Retinal pigment epithelial cell (primary cell): ENCODE measurements around the gene TOP2A.

Experiments used
- DNase-seq: peaks from one replicate; pipeline ENCODE4 v3.0.0-alpha.2; 2010; ENCODE audit warnings: low read depth
- H3K4me3 ChIP-seq: 2 replicates; pipeline ENCODE4 v1.5.1; 2011; ENCODE audit warnings: mild to moderate bottlenecking, low read length, control low read depth, moderate library complexity
- TF ChIP-seq, protein P1 (sequence below): conservative IDR thresholded peaks from 2 replicates; pipeline ENCODE4 v1.5.1; 2011; ENCODE audit warnings: low read depth, low read length, control low read depth, inconsistent platforms

The TOP2A gene

GRCh38 chr17:40345161-40345993 is 72.3 kb downstream of the TOP2A start:
- no peak for DNase-seq
- peak overlapping the region; percentile 87 for H3K4me3 ChIP-seq
- TF ChIP-seq, protein P1, sequence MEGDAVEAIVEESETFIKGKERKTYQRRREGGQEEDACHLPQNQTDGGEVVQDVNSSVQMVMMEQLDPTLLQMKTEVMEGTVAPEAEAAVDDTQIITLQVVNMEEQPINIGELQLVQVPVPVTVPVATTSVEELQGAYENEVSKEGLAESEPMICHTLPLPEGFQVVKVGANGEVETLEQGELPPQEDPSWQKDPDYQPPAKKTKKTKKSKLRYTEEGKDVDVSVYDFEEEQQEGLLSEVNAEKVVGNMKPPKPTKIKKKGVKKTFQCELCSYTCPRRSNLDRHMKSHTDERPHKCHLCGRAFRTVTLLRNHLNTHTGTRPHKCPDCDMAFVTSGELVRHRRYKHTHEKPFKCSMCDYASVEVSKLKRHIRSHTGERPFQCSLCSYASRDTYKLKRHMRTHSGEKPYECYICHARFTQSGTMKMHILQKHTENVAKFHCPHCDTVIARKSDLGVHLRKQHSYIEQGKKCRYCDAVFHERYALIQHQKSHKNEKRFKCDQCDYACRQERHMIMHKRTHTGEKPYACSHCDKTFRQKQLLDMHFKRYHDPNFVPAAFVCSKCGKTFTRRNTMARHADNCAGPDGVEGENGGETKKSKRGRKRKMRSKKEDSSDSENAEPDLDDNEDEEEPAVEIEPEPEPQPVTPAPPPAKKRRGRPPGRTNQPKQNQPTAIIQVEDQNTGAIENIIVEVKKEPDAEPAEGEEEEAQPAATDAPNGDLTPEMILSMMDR, result no peak

DNA sequence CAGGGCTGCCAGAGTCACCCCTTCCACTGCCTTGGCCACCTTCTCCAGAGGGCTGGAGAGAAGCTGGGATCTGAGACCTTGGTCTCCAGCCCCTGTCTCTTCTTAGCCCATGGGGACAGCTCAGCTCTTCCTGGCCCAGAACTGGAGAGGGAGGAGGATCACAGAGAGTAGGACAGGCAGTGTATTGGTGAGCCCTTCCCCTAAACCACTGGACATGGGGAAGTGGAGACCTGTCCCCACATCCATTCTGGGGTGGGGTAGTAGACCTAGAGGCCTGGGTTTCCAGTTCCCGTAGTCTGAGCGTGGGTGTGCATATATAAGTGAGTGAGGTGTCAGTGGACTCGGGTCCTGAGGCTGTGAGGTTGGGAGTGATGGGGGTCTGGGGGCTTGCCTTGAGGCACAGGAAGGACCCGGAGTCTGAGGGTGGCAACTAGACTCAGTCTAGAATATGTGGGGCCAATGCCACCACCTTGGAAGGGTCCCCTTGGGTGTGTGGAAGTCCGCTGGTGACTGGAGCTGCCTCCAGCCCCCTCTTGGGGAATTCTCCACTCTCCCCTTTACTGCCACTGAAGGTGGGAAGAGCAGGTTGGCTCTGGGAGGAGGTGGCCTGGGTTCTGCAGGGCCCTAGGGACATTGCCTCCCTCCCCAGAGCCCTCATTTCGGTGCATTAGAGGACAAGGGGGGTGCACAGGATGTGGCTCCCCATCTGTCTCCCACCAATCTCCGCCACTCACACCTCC is 73.1 kb downstream of the TOP2A start:
- peak overlapping the region; percentile 87 for H3K4me3 ChIP-seq

DNA sequence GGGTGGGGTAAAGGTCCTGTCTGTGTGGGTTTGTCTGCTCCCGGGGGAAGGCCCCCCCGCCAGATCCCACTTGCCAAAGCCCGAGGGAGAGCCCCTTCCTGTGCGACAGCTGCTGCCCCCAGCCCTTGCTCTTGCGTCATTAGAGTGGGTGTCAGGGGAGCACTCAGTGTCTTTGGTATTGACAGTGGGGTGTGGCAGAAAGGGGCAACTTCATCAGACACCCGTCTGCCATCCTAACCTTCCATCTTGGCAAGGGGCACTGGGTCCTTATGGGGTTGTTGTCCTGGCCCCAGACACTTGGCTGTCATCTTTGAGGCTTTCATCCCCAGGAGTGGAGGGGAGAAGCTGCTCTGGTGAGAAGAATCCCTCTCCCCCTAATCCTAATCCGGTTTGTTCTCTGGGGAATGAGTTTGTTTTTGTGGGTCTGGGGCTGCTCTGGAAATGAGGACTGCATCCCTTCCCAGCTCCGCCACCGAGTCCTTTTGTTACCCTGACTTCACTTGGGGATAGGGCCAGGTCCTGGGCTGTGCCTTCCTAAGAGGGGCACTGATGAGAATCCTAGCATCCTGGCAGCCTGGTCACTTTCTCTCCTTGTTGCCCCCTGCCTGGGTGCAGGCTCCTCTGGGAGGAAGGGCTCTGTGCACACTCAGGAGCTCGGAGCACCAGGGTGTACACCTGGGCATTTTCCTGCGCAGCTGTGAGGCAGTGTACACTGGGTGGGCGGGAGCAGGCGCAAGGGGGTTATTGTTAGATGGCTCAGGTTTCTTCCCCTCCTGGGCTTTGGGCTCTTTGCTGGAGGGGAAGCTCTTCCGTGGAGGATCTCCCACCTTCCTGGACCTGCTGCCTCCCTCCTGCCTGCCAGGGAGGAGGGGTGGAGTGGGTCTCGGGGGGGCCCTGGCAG is 74.2 kb downstream of the TOP2A start:
- no peak for DNase-seq

More for the DNA sequence above, 73.1 kb downstream of the TOP2A start:
- no peak for DNase-seq
- TF ChIP-seq, protein P1, result no peak

DNA sequence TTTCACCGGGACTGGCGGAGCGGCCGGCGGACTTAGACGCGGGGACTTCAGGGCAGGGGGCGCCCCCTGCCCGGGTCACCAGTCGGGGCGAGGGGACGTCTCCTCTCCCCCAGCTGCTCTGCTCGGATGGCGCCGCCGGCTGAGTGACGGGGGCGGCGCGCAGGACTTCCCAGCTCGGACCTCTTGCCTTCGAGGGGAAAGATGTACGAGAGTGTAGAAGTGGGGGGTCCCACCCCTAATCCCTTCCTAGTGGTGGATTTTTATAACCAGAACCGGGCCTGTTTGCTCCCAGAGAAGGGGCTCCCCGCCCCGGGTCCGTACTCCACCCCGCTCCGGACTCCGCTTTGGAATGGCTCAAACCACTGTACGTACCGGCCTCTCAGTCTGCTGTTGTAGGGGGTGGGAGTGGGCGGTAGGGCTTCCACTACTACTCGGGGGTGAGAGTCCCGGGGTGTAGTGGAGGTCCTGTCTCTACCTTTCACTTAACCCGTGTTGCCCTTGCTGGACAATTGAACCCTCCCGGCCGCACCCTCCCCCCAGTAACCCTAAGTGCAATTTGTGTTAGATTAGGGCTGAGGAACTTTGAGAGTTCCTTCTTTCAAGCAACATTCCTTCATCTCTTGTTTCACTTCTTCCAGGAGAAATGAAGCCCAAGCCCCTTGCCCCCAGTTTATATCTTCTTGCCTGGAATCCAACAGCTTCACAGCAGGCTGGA is 75.0 kb downstream of the TOP2A start:
- peak overlapping the region; percentile 87 for H3K4me3 ChIP-seq
- DNase-seq, result no peak
- TF ChIP-seq, protein P1, result no peak

More for the DNA sequence above, 74.2 kb downstream of the TOP2A start:
- TF ChIP-seq, protein P1, result no peak
- peak overlapping the region; percentile 87 for H3K4me3 ChIP-seq

- TF ChIP-seq, protein P1, result no peak
- DNase-seq, result no peak
- peak overlapping the region; percentile 87 for H3K4me3 ChIP-seq
Observed at GRCh38 chr17:40341808-40342503, 75.7 kb downstream of the TOP2A start.
